ENCODE measurements around the gene C2orf69.
A peak's percentile ranks its signal among the peaks of the same experiment; 100 is the strongest.
"Not testable (repeated sequence)": the region's sequence is repeated elsewhere in the genome, so short reads cannot be mapped to it uniquely, and the experiment has no call there.

C2orf69 gene, protein sequence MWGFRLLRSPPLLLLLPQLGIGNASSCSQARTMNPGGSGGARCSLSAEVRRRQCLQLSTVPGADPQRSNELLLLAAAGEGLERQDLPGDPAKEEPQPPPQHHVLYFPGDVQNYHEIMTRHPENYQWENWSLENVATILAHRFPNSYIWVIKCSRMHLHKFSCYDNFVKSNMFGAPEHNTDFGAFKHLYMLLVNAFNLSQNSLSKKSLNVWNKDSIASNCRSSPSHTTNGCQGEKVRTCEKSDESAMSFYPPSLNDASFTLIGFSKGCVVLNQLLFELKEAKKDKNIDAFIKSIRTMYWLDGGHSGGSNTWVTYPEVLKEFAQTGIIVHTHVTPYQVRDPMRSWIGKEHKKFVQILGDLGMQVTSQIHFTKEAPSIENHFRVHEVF

DNA sequence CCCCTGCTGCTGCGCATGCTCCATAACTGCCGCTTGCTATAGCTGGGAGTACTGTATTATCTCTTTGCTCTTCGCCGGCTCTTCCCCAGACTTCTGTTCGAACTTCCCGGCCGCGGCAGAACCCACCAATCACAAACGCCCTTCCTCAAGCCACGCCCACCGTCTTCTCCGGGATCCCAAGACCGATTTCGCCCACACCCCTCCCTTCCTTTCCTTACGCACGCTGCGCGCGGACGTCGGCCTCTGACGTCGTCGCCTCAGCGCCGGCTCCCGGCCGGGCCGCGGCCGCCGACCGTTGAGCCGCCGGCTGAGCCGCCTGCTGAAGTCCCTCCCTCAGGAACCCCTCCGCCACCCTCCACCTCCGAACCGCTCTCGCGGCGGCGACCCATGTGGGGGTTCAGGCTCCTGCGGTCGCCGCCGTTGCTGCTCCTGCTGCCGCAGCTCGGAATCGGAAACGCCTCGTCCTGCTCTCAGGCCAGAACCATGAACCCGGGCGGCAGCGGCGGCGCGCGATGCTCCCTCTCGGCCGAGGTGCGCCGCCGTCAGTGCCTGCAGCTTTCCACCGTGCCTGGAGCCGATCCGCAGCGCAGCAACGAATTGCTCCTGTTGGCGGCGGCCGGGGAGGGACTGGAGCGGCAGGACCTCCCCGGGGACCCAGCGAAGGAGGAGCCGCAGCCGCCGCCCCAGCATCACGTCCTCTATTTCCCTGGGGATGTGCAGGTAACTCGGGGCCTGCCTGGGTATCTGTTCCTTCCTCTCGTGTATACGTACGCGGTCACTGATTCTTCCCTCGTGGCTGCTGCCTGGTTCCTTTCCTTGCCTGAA, at the start of gene C2orf69:
C2orf69 (plus strand) TSS at position 242 of the 825 bp plus-strand sequence; CDS start at position 388, 146 bp downstream.
- DNase-seq (ENCODE audit: low read depth in 2 of 2), result peak; percentile 89

DNA sequence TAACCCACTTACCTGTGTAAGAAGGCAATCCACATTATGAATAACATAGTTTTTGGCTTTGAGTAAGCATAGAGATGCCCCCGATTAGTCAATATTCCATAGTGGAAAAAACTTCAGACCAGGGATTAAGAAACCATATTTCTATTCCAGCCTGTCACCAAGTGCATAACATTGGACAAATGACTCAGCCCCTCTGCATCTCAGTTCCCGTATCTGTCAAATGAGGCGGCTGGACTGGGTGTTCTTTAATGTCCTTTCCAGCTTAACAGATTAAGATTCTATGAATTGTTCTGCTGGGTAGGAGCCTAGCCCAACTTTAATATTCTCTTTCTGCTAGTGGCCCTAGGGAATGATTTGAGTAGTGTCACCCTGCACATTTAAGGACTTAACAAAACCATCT, 48.3 kb upstream of the C2orf69 start:
- no peak for DNase-seq (ENCODE audit: low read depth in 2 of 2)

DNA sequence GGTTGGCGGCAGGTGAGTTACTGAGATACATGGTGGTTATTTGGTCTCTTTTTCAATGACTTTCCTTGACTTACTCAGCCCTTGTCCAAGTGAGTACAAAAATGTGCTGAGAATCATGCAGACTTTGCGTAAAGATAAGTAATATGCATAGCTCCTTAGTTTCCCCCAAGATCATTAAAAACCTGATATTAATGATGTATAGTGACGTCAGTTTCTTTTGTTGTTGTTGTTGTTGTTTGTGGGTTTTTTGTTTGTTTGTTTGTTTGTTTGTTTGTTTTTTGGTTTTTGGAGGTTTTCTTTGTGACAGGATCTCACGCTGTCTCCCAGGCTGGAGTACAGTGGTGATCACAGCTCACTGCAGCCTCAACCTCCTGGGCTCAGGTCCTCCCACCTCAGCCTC, 45.2 kb upstream of the C2orf69 start:
- DNase-seq (ENCODE audit: low read depth in 2 of 2), result no peak

DNA sequence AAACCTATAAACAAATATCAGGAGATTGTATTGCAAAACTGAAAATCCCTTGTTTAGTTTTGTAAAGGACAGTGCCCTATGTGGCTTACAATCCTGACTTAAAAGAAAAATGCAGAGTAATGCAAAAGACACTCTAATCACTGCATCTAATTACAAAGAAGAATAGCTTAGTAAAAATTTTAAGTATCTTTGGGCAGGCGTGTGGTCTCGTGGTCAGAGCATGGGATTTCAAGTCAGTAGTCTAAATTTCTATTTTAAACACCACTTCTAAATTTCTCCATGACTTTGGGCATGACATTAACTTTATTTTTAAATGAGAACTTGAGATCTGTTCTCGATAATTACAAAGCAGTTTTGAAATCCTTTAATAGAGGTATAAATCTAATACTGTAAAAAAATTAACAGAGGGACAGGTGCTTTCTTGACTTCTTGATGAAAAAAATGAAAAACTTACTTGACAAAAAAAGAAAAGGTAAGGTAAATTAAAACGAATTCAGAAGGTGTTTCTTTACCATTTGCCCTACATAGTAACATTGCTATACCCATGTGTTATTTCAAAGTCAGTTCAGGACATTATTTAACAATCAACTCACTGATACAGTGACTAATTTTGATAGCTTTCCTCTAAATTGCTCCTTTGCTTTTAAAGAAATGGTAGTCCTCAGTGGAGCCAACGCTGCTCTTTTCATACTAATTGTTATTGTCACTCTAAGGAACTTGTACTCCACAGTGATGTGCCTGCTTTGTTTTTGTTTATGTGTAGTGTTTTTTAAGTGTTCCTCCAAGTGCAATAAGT, 42.5 kb upstream of the C2orf69 start:
- DNase-seq (ENCODE audit: low read depth in 2 of 2), result no peak

DNA sequence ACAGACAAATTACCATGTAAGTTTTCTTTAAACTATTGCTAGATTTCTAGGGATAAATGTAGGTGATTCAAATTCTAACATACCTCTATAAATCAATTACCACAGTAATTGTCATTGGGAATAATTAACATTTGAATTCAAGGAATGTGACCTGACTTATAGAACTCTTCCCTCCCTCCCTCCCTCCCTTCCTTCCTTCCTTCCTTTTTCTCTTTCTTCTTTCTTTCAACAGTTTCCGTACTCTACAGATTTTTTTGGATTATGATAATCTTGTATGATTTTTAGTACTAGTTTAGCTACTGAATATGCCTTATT, 41.9 kb upstream of the C2orf69 start:
- no peak for DNase-seq (ENCODE audit: low read depth in 2 of 2)

DNA sequence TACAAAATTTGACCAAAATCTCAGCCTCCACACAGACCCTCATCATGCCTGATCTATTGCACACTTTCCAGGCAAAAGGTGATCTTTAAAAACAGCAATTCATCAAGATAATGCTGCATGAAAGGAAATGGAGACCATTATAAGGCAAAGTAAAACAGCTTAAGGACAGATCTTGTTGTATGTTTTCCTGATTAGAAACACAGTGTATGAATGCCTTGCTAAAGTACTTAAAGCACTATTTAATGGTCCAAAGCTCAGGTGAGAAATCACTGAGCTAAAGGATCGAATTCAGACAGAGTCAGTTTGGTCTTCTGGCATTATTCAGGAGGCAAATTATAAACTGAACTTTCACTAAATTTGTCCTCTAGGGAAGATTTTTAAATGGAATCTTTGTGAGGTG, 41.4 kb upstream of the C2orf69 start:
- DNase-seq (ENCODE audit: low read depth in 2 of 2), result no peak

DNA sequence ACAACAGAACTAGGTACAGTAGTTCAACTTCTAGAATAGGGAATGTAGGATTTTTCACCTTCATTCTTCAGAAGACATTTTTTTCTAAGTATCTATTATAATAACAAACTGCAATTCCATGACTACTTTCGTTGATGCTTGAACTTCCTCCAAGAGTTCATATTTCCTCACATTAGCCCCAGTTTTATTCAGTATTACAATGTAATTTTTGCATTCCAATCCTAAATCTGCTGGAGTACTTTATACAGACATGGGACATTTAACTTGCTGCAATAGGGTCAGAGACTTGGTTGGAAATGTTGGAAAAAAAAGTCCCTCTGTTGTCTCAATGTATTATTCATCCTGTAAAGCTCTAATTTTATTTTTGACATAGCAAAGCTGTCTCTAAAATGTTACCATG, 40.5 kb upstream of the C2orf69 start:
- no peak for DNase-seq (ENCODE audit: low read depth in 2 of 2)

DNA sequence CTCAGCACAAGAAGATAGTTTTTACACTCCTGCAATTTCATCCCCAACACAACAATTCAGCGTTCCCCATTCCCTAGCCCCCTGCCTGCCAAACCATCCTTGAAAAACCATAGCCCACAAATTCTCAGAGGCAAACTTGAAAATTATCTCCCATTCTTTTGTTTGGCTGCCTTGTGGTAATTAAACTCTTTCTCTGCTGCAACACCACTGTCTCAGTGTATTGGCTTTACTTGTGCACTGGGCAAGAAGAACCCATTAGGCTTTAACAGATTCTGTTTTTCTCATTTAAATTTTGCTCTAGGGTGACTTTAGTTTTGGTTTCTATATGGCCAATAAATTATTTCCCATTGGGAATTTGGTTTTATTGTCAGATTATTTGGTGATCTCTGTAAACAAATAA, 36.9 kb upstream of the C2orf69 start:
- DNase-seq (ENCODE audit: low read depth in 2 of 2), result no peak

DNA sequence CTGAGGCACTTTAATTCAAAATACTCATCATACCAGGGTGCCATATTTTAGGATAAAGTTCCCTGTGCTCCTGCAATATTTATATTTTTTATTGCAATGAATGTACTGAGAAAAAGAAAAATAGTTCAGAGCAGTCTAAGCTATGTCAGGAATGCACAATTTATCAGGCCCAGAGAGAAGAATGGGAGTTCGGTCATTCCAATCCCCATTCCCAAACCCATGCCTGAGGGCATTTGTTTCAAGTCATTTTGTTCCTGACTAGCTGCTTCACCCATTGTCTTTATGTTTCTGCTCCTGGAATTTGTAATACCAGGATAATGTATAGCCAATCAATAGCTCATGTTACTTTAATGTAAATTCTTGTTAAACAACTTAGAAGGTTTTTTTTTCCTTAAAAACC, 35.7 kb upstream of the C2orf69 start:
- no peak for DNase-seq (ENCODE audit: low read depth in 2 of 2)

DNA sequence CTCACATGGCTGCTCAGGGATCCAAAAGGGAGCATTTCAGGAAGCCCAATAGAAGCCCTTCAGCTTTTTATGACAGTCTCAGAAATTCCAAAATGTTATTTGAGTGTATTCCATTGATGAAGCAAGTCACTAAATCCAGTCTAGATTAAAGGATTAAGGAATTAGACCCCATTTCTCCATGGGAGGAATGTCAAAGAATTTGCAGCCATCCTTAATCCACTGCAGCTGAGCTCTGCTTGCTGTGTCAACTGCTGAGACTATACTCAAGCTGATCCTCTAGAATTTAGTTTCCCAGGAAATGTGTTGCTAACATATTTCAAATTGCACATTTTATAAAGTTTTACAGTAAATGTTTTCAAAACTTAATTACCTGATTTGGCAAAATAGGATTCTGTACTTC, 28.4 kb upstream of the C2orf69 start:
- DNase-seq (ENCODE audit: low read depth in 2 of 2), result no peak

DNA sequence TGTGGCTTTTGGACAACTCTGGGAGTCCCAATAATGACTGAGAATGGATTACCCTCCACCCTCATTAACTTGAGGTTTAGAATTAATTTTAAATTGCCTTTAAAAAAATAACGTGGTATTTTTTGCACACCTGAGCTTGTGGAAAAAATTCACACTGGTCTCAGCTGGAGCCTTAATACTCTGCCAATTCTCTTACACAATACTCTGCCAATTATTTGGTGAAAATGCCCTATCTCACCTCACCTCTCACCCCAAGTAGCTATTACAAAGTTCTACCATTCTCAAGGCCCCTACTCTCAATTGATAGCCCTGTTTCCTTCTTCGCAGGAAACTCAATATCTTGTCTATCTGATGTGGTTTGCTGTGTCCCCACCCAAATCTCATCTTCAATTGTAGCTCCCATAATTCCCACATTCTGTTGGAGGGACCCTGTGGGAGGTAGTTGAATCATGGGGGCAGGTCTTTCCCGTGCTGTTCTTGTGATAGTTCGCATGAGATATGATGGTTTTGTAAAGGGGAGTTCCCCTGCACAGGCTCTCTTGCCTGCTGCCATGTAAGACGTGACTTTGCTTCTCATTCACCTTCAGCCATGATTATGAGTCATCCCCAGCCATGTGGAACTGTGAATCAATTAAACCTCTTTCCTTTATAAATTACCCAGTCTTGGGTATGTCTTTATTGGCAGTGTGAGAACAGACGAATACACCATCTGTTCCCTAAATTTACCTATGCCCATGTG, 27.4 kb upstream of the C2orf69 start:
- DNase-seq (ENCODE audit: low read depth in 2 of 2), result no peak

DNA sequence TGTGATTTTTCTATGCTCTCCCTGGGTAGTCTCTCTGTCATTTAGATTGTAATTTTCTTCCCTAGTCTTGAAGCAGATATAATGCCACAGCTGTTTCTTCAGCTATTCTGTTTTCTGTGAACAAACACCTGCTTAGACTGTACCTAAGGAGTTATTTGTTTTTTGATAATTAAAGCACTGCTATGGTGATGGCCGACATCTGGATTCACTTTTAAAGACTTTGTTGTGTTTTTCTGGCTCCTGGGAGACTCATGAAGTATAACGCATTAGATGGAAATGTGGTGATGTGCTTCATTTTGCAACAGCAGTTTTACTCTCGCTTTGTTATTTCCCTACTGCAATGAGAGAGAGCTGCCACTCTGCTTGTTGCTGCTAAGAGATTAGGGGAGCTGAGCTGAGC, 15.7 kb upstream of the C2orf69 start:
- DNase-seq (ENCODE audit: low read depth in 2 of 2), result no peak

DNA sequence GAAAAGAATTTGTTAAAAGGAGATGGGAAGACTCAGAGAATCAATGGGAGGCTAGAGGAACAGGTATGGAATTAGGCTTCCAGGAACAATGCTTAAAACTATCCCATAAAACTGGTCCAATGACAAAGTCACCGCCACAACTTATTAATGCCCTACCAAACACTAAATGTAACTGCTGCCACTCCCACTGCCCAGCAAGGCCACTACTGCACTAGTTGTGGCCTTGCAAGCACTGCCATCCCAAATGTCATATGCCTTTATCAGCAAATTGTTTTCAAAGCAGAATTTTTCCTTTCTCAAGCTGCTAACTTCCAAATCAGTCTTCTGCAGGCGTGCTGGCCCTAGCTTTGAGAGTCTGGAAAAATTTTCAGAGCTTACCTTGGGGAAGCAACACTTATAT, 14.5 kb upstream of the C2orf69 start:
- DNase-seq (ENCODE audit: low read depth in 2 of 2), result no peak

DNA sequence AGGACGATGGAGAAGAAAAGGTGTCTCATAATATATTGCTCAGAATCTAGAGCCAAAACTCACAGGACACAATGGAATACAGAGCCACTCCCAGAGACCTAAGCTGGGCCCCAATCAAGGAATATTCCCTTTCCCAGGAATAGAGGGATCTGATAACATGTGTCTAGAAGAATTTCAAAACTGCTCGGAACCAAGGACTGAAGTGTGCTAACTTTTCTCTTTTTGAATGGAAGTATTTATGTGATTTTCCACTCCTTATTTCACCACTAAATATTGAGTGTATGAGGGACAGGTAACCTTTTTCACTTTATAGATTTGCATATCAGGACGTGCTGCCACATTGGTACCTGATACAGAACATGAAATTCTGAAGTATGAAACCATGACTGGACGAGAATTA, 9.2 kb upstream of the C2orf69 start:
- no peak for DNase-seq (ENCODE audit: low read depth in 2 of 2)

DNA sequence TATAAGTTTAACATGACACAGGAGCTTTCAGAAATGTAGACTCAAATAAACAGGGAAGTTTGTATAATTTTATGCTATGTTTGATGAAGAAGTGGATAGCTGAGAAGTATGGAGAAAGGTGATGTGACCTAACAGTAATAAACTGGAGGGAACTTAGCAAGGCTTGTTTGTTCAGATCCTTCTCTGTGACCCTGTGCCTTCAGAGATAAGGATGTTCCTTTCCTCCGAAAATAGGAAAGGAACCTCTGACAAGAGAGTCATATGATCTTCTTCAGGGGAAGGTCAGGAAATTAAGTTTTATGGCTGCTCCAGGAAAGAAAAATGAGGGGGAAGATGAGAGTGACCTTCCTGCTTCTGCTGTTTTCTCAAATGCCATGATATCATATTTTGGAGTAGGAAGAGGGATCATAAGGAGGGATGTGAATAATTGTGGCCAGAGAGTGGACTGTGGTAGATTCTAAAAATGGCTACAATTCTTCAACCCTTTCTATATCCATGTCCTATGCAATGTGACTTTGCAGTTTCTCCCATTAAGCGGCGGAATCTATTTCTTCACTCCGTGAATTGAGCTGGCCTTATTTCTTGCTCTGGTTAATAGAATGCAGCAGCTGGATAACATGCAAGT, 8.5 kb upstream of the C2orf69 start:
- DNase-seq (ENCODE audit: low read depth in 2 of 2), result no peak

DNA sequence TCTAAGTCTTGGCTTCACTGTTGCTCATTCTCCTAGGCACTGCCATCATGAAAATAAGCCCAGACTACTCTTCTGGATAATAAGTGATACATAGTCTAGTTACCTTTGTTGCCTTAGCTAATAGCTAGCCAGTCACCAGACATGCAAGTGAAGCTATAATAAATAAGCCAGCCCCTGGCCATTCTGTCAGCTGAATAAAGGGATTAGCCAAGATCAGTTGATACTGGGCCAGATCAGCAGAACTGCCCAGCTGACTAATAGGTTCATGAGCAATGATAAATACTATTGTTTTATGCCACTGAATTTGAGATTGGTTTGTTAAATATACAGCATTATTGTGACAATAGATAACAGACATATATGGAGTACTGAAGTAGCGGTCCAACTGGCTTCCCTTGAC, 8.0 kb upstream of the C2orf69 start:
- DNase-seq (ENCODE audit: low read depth in 2 of 2), result no peak

DNA sequence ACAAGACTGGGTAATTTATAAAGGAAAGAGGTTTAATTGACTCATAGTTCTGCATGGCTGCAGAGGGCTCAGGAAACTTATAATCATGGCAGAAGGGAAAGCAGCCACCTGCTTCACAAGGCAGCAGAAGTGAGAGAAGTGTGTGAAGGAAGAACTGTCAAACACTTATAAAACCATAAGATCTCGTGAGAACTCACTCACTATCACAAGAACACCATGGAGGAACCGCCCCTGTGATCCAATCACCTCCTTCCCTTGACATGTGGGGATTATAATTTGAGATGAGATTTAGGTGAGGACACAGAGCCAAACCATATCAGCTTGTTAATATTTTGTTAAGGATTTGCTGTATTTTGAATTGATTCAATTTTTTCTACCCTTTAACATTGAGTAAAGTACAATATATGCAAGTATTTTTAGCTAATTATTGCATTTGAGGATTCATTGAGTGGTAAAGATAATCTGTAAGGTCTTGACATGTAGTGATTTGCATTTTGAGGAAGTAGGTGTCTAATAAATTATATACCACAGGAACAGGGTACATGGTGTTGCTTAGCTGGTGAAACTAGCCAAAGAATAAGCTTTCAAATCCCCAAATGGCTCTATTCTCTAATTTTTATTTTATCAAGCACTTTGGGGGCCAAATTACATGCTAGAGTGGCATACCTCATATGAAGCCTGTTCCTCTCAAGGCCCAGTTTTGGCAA, 3.9 kb upstream of the C2orf69 start:
- DNase-seq (ENCODE audit: low read depth in 2 of 2), result no peak

DNA sequence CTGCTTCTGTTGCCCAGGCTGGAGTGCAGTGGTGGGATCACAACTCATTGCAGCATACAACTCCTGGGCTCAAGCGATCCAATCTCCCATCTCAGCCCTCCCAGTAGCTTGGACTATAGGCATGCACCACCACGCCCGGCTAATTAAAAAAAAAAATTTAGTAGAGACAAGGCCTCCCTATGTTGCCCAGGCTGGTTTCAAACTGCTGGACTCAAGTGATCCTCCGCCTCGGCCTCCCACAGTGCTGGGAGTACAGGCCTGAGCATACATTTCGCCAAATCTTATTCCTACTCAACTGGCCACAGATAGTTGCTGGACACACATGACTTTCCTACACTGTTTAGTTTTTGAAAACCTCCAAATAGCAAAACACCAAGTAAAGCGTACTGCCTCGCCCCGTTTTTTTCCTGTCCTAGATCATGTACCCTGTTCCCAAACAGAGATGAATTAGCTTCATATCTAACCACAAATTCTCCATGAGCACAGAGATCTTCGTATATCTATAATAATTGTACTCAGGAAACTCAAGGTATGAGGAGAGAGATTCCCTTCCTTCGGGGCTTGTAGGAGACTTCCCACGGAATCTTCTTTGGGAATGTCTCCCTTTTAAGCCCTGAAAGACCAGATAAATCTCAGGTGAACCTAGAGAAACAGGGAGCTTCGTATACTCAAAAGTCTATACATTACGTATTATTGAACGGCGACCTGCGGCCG, 598 bp upstream of the C2orf69 start:
- DNase-seq (ENCODE audit: low read depth in 2 of 2), result no peak

DNA sequence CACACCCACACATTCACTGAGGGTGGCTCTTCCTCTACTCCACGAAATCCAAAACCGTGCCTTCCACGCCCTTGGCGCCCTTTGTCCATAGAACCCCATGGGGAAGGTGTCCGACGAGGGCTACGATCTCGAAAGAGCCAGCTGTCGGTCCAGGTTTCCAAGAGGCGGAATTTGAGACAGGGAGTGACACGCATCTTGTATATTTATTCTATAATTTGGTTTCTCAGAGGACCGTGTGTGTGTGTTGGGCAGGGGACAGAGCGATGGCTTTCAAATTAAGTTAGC, 726 bp downstream of the C2orf69 start:
- DNase-seq (ENCODE audit: low read depth in 2 of 2), result no peak

DNA sequence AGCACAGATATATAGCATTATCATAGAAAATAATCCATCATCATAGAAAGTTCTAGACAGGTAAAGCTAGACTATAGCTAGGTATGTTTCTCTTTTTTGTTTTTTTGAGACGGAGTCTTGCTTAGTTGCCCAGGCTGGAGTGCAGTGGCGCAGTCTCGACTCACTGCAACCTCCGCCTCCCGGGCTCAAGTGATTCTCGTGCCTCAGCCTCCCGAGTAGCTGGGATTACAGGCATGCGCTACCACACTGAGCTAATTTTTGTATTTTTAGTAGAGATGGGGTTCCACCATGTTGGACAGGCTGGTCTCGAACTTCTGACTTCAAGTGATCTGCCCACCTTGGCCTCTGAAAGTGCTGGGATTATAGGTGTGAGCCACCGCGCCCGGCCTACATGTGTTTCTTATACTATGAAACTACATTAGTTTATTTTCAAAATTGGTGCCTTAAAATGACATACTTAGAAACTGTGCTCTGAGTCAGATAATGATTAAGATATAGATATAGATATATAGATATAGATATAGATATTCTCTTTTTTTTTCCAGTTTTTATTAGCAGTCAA, 1.5 kb downstream of the C2orf69 start:
- DNase-seq (ENCODE audit: low read depth in 2 of 2), result not testable (repeated sequence)

All from stimulated activated CD4-positive, alpha-beta T cell treated with anti-CD3 and anti-CD28 coated beads, Interleukin-1b, Interleukin-23, amount 100 ng/mL, for 4 hours (primary cell).